ENCODE results near the gene TMEM168.

DNA sequence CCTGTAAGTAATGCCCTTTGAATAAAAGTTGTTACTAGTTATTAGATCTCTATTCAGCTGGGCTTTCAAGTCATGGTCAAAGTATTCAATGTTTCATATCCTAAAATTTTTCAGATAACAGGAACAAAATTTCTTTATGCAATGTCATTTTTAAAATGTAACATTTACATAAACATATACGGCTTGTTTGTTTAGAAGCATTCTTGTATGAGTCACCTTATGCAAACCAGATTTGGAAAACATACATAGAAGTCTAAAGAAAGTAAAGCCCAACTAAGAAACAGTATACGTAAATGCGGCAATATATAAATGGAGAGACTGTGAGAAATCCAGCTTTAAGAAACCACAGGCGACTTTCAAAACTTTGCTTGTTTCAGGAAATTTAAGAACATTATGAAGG lies 10.5 kb downstream of the TMEM168 start:
- TF ChIP-seq CTCF (conservative IDR thresholded peaks at IDR 0.05 in 1 of 2, IDR thresholded peaks at IDR 0.05 in 1 of 2; ENCODE audit: low read depth in 1 of 2, low read length in 2 of 2): no peak
- TF ChIP-seq EZH2 (IDR thresholded peaks at IDR 0.05; ENCODE audit: low read length, missing control alignments): no peak

Measured in fibroblast of lung (primary cell).